GM12878 (cell line): ENCODE measurements around the gene GALNT12. TPM values are rescaled to one million over a fixed set of nuclear protein-coding genes. Genes with fewer than 3 reads are reported as not detected.

Experiments used
- ATAC-seq: fragments of 200-7000 bp; cut with Tn5 transposase; 3 replicates; pipeline ENCODE4 v1.9.1; 2020; ENCODE audit warnings: mild to moderate bottlenecking, moderate library complexity
- BruUV-seq: library from RNA; stranded (reverse); fragments of 400-500 nt; replicated peaks from 2 replicates; lab custom pipeline; 2021; lab: Mats Ljungman, UMichigan
- CTCF ChIA-PET: fragments of 300-600 bp; sonication (Branson Sonifier 250); formaldehyde crosslinking; extraction: SDS; loops from one replicate; lab custom pipeline; 2021; ENCODE audit warnings: inconsistent platforms; lab: Yijun Ruan, JAX
- POLR2A ChIA-PET: fragments of 350-600 bp; formaldehyde crosslinking; extraction: SDS; loops from one replicate; lab custom pipeline; 2021; ENCODE audit warnings: inconsistent platforms; lab: Charles Lee
- RAD21 ChIA-PET: fragments of 300-600 bp; sonication (Branson Sonifier 250); formaldehyde crosslinking; loops from one replicate; lab custom pipeline; 2023; ENCODE audit warnings: antibody characterized with exemption; ENCODE audit not compliant: unreplicated experiment; lab: Charles Lee
- SMC1A ChIA-PET: fragments of 300-600 bp; sonication (Branson Sonifier 250); formaldehyde crosslinking; loops from one replicate; lab custom pipeline; 2023; ENCODE audit not compliant: unreplicated experiment, uncharacterized antibody; lab: Charles Lee
- DNase-seq: peaks from one replicate; pipeline ENCODE4 v3.0.0-alpha.2; 2011; ENCODE audit warnings: low read depth, low spot score
- FAIRE-seq: peaks from 3 replicates; lab custom pipeline; 2011; peaks lifted over from hg19 to GRCh38; lab: Jason Lieb, UNC
- H2AFZ ChIP-seq: 2 replicates; pipeline ENCODE4 v1.6.0; 2011; ENCODE audit warnings: low read depth, low read length, control low read depth; ENCODE audit not compliant: control insufficient read depth
- H3K27ac ChIP-seq: 2 replicates; pipeline ENCODE4 v1.5.1; 2011; ENCODE audit warnings: control low read depth; ENCODE audit not compliant: control insufficient read depth, insufficient read depth
- H3K27me3 ChIP-seq, 2 experiments: replicated peaks in 1 of 2; 2 replicates each; pipeline versions ENCODE4 v1.6.0 to v1.6.1; 2011; ENCODE audit warnings: low read length in 1 of 2; ENCODE audit not compliant: control insufficient read depth in 2 of 2, insufficient read depth in 2 of 2
- H3K36me3 ChIP-seq, 2 experiments: 2 replicates each; pipeline ENCODE4 v1.5.1; 2011; ENCODE audit warnings: low read length in 1 of 2; ENCODE audit not compliant: control insufficient read depth in 2 of 2, insufficient read depth in 2 of 2
- H3K4me1 ChIP-seq: 2 replicates; pipeline ENCODE4 v1.6.1; 2011; ENCODE audit warnings: mild to moderate bottlenecking, low read length, moderate library complexity, mixed read lengths; ENCODE audit not compliant: control insufficient read depth, insufficient read depth
- H3K4me2 ChIP-seq: 2 replicates; pipeline ENCODE4 v1.6.0; 2011; ENCODE audit warnings: control low read depth; ENCODE audit not compliant: control insufficient read depth, insufficient read depth
- H3K4me3 ChIP-seq: fragments of 200-600 bp; sonication (generic); 2 replicates; pipeline ENCODE4 v1.5.1; 2016
- H3K79me2 ChIP-seq: 2 replicates; pipeline ENCODE4 v1.6.0; 2011; ENCODE audit warnings: low read length; ENCODE audit not compliant: control insufficient read depth, insufficient read depth
- H3K9ac ChIP-seq: 2 replicates; pipeline ENCODE4 v1.8.0; 2011; ENCODE audit warnings: low read length, control low read depth, mixed read lengths; ENCODE audit not compliant: control insufficient read depth, insufficient read depth
- H3K9me3 ChIP-seq: replicated peaks from 3 replicates; pipeline ENCODE4 v1.5.1; 2011; ENCODE audit warnings: mild to moderate bottlenecking, low read length; ENCODE audit not compliant: control insufficient read depth, insufficient read depth
- H4K20me1 ChIP-seq: 2 replicates; pipeline ENCODE4 v1.6.0; 2011; ENCODE audit not compliant: control insufficient read depth, insufficient read depth
- ETV6 ChIP-seq, 2 experiments: fragments of 450-650 bp in 1 of 2; IDR thresholded peaks in 1 of 2; conservative IDR thresholded peaks in 1 of 2; 2 replicates each; pipeline ENCODE4 v1.6.1; 2014; ENCODE audit warnings: antibody characterized with exemption in 1 of 2, borderline replicate concordance in 1 of 2, low read depth in 1 of 2, mild to moderate bottlenecking in 1 of 2, moderate library complexity in 1 of 2
- MXI1 ChIP-seq: fragments of 150-350 bp; IDR thresholded peaks from 2 replicates; pipeline ENCODE4 v1.6.1; 2011; ENCODE audit warnings: low read depth, mild to moderate bottlenecking, inconsistent platforms, low read length, improper control_type of control experiment
- RFX5 ChIP-seq: IDR thresholded peaks from 2 replicates; pipeline ENCODE4 v1.6.1; 2011; ENCODE audit warnings: low read depth, low read length, improper control_type of control experiment
- TARDBP ChIP-seq: IDR thresholded peaks from 2 replicates; pipeline ENCODE4 v1.6.1; 2016; ENCODE audit warnings: borderline replicate concordance
- WRNIP1 ChIP-seq: IDR thresholded peaks from 2 replicates; pipeline ENCODE4 v1.6.1; 2011; ENCODE audit warnings: low read depth, low read length, improper control_type of control experiment, borderline replicate concordance
- YY1 ChIP-seq: IDR thresholded peaks from 2 replicates; pipeline ENCODE4 v1.6.1; 2011; ENCODE audit warnings: low read depth, mild to moderate bottlenecking, low read length
- ZNF207 ChIP-seq: fragments of 450-650 bp; IDR thresholded peaks from 2 replicates; pipeline ENCODE4 v1.6.1; 2014; ENCODE audit warnings: antibody characterized with exemption, mild to moderate bottlenecking, borderline replicate concordance
- ZNF384 ChIP-seq: IDR thresholded peaks from 2 replicates; pipeline ENCODE4 v1.6.1; 2012; ENCODE audit warnings: low read depth, mild to moderate bottlenecking, low read length, improper control_type of control experiment, borderline replicate concordance
- ZNF622 ChIP-seq: fragments of 450-650 bp; IDR thresholded peaks from 2 replicates; pipeline ENCODE4 v1.6.1; 2017; ENCODE audit warnings: mild to moderate bottlenecking, inconsistent platforms
- WGBS: methylation state at CpG from one replicate; pipeline ENCODE4 v1.1.6; 2016; ENCODE audit warnings: low lambda C conversion rate; ENCODE audit not compliant: insufficient replicate concordance, insufficient coverage; ENCODE audit errors: missing lambda C conversion rate; 5-methylcytosine and 5-hydroxymethylcytosine counted together
- in situ Hi-C: fragments of 300-500 bp; cut with MboI; formaldehyde crosslinking; loops from 9 replicates; pipeline ENCODE4 v1.14.3; 2018; ENCODE audit warnings: mixed read lengths
- intact Hi-C: fragments of 100-400 bp; cut with micrococcal nuclease; formaldehyde crosslinking; loops from one replicate; pipeline ENCODE4 v1.14.2; 2022; ENCODE audit not compliant: unreplicated experiment
- polyA plus RNA-seq, 11 experiments: library from polyadenylated mRNA; depleted of rRNA in 4 of 11; unstranded in 6 of 11; stranded (reverse) in 5 of 11; fragments of >200 nt; fragmentation: Nextera tagmentation in 4 of 11; fragmentation: Illumina TruSeq in 1 of 11; extraction: Ambion mirVana in 4 of 11; extraction: Trizol in 1 of 11; gene quantifications; 1 replicate in 1 of 11; 2 replicates in 10 of 11; pipeline versions ENCODE4 v1.2.1 to v1.2.3, GENCODE V29; 2011 to 2016; ENCODE audit warnings: inconsistent platforms in 2 of 11, missing spikeins in 2 of 11, low read depth in 1 of 11
- total RNA-seq, 4 experiments: library from RNA; depleted of rRNA in 3 of 4; stranded (reverse); fragments of >200 nt in 3 of 4; fragmentation: Illumina TruSeq in 1 of 4; extraction: Trizol in 1 of 4; gene quantifications; 2 replicates each; pipeline versions ENCODE4 v1.2.1 to v1.2.3, GENCODE V29; 2013 to 2021
- TF ChIP-seq, protein P1 (sequence below): IDR thresholded peaks from 2 replicates; pipeline ENCODE4 v1.6.1; 2011; ENCODE audit warnings: mild to moderate bottlenecking, low read depth, low read length, moderate library complexity; ENCODE audit not compliant: insufficient replicate concordance

Gene GALNT12
- total and polyA plus RNA-seq, 10 of the 15 experiments (the other 5 are each of a cell fraction or from before 2014, with no cell fraction given): 0.13 to 5.3 (median 3.2) TPM

DNA sequence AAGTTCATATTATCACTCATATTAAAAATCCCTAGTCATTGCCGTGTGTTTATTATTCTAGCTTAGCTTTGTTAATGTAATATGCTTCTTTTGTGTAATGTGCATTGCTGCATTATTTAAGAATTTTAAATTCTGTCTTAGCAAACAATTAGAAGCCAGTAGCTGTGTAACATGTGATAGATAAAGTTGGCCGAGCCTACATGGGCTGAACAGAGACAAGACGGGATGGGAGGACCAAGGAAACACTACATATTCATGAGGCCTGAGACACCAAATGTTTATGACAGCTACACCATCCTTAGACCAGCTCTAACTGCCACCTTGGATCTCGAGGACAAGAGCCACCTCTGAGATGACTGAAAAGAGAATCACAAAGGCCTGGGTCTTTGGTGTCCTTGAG lies 85.2 kb downstream of the GALNT12 start:
- H3K9me3 ChIP-seq: no peaks in the 10 kb centered on the region; the same call in 2 of the 3 replicates
- RAD21 ChIA-PET: no interaction called here
- BruUV-seq: no TSS peak
- no peaks in the 10 kb centered on the region for H3K4me1 ChIP-seq
- FAIRE-seq (no peak), ATAC-seq (no peak)
- in situ Hi-C loops (no loop called here), intact Hi-C loops (no loop called here)
- no peaks in the 10 kb centered on the region for H4K20me1 ChIP-seq
- peaks cover 0 to 8% of the 10 kb centered on the region in 2 experiments; a peak in 3 of 4 replicates for H3K27me3 ChIP-seq
- H3K4me2 ChIP-seq: no peak overlapping the region
- H3K27ac ChIP-seq: no peak overlapping the region
- CTCF ChIA-PET: interaction anchor here (1.5 kb wide), 1 partner anchor 45 kb away, joined by 5 read pairs; no protein-coding TSS in a partner anchor
- H2AFZ ChIP-seq: no peak overlapping the region
- no peaks in the 10 kb centered on the region for H3K79me2 ChIP-seq
- POLR2A ChIA-PET: no interaction called here
- no peak overlapping the region for H3K4me3 ChIP-seq
- no peak overlapping the region for H3K9ac ChIP-seq
- TF ChIP-seq, protein P1, sequence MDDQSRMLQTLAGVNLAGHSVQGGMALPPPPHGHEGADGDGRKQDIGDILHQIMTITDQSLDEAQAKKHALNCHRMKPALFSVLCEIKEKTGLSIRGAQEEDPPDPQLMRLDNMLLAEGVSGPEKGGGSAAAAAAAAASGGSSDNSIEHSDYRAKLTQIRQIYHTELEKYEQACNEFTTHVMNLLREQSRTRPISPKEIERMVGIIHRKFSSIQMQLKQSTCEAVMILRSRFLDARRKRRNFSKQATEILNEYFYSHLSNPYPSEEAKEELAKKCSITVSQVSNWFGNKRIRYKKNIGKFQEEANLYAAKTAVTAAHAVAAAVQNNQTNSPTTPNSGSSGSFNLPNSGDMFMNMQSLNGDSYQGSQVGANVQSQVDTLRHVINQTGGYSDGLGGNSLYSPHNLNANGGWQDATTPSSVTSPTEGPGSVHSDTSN: no peak
- TF ChIP-seq YY1 (no peak), MXI1 (no peak), ZNF622 (no peak), ETV6 (conservative IDR thresholded peaks at IDR 0.05 in 1 of 2, IDR thresholded peaks at IDR 0.05 in 1 of 2; ENCODE audit: borderline replicate concordance in 1 of 2, low read depth in 1 of 2) (no peak), ZNF384 (no peak), RFX5 (no peak), TARDBP (no peak), WRNIP1 (no peak), ZNF207 (no peak)
- TF ChIP-seq, all 136 proteins: peak for 0
- H3K36me3 ChIP-seq: no peaks in the 10 kb centered on the region
- 34% methylated on average over 4 of the region's 4 CpGs for WGBS
- SMC1A ChIA-PET: no interaction called here
- DNase-seq: no peak
